Parathyroid adenoma (tissue), 2 donors: ENCODE data around the gene GRIK2.

ENCODE experiments used
- H2AFZ ChIP-seq: fragments of 300-600 bp; sonication (generic); one replicate; pipeline ENCODE4 v1.7.0; 2017; ENCODE audit warnings: antibody characterized with exemption, mild to moderate bottlenecking
- H3K27ac ChIP-seq: fragments of 300-600 bp; sonication (generic); one replicate; pipeline ENCODE4 v1.7.0; 2017
- H3K27me3 ChIP-seq: fragments of 300-600 bp; sonication (generic); one replicate; pipeline ENCODE4 v1.7.0; 2017; ENCODE audit warnings: low read length; ENCODE audit not compliant: control insufficient read depth, insufficient read depth
- H3K36me3 ChIP-seq: fragments of 300-600 bp; sonication (generic); one replicate; pipeline ENCODE4 v1.7.0; 2017; ENCODE audit warnings: low read length; ENCODE audit not compliant: control insufficient read depth, insufficient read depth
- H3K4me1 ChIP-seq: fragments of 300-600 bp; sonication (generic); one replicate; pipeline ENCODE4 v1.7.0; 2017; ENCODE audit warnings: control low read depth
- H3K4me2 ChIP-seq: fragments of 300-600 bp; sonication (generic); one replicate; pipeline ENCODE4 v1.7.0; 2017; ENCODE audit warnings: low read length
- H3K4me3 ChIP-seq: fragments of 300-600 bp; sonication (generic); one replicate; pipeline ENCODE4 v1.7.0; 2017; ENCODE audit warnings: low read depth, low read length
- H3K79me2 ChIP-seq: fragments of 300-600 bp; sonication (generic); one replicate; pipeline ENCODE4 v1.7.0; 2017; ENCODE audit warnings: control low read depth
- H3K9ac ChIP-seq: fragments of 300-600 bp; sonication (generic); one replicate; pipeline ENCODE4 v1.7.0; 2017; ENCODE audit warnings: mild to moderate bottlenecking
- H3K9me3 ChIP-seq: fragments of 300-600 bp; sonication (generic); one replicate; pipeline ENCODE4 v1.7.0; 2017; ENCODE audit warnings: low read length; ENCODE audit not compliant: control insufficient read depth
- CTCF ChIP-seq: fragments of 300-600 bp; sonication (generic); IDR thresholded peaks from one replicate; pipeline ENCODE4 v1.7.0; 2017; ENCODE audit warnings: antibody characterized with exemption, mild to moderate bottlenecking
- donor health status: primary hyperparathyroidism.

The GRIK2 gene

DNA sequence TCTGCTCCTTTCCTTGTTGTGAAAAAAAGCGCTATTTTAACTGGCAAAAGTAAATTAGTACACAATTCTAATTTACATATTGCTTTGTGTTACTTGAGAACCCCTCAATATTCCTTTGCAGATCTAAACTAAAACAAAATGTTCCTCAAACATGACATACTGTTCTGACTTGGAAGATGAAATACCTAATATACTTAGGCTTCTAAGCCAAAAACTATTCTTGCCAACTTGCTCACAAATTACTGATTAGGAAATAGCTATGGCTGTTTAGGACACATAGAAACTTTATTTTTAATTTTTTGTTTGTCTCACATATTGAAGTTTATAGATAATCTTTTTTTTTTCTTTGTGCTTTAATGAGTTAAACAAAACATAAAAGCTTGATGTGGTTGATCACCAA is 542.2 kb downstream of the GRIK2 start:
- H3K9me3 ChIP-seq: no peaks in the 10 kb centered on the region
- no peak overlapping the region for H3K27ac ChIP-seq
- no peaks in the 10 kb centered on the region for H3K79me2 ChIP-seq
- H3K4me3 ChIP-seq: no peak overlapping the region
- no peaks in the 10 kb centered on the region for H3K4me1 ChIP-seq
- H3K36me3 ChIP-seq: no peaks in the 10 kb centered on the region
- no peak overlapping the region for H3K9ac ChIP-seq
- H3K27me3 ChIP-seq: no peaks in the 10 kb centered on the region
- no peak overlapping the region for H2AFZ ChIP-seq
- H3K4me2 ChIP-seq: no peak overlapping the region
- no peak for TF ChIP-seq CTCF

DNA sequence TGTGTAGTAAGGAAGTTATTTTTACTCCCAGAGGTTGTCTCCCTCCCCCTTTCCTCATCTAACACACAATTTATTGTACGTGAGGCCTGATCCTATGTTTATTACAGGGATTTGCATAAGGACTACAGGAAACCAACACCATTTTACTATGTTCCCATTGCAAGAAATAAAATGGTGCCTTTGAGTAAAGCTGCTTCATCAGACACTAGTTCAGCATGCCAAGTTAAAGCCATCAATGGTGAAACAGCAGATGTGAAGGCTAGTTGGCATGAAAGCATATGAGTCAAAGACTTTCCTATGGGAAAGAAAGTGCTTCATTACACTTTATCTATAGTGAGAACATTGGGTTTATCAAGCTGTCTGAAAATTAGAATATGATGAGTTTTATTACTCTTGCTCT is 543.0 kb downstream of the GRIK2 start:
- no peaks in the 10 kb centered on the region for H3K79me2 ChIP-seq

DNA sequence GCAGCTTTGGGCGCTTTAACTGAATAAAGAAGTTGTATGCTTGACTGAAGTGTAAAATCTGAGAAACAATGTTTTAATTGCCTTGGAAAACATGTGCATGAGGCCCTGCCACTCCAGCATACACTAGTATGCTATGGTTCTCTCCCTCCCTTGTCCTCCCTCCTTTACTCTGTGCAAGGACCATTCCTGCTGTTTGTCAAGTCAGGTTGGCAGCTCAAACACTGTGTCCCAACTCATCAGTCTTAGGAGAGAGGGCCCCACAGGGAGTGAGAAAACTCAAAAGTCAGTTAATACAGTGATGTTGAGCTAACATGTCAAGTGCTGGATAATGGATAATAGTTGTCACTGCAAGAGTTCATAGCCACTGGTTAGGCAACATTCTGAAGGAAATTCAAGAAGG is 543.6 kb downstream of the GRIK2 start:
- no peaks in the 10 kb centered on the region for H3K79me2 ChIP-seq
- no peak overlapping the region for H2AFZ ChIP-seq

More for the DNA sequence above, 543.0 kb downstream of the GRIK2 start:
- Histone ChIP-seq H3K4me2 (no peak overlapping the region), H3K27me3 (no peaks in the 10 kb centered on the region), H3K36me3 (no peaks in the 10 kb centered on the region), H3K4me1 (no peaks in the 10 kb centered on the region), H2AFZ (no peak overlapping the region), H3K9me3 (no peaks in the 10 kb centered on the region), H3K27ac (no peak overlapping the region), H3K9ac (no peak overlapping the region), H3K4me3 (no peak overlapping the region)
- TF ChIP-seq CTCF: no peak

GRCh38 chr6:101940391-101940790 is 546.9 kb downstream of the GRIK2 start:
- Histone ChIP-seq H3K27ac (no peak overlapping the region), H2AFZ (no peak overlapping the region), H3K27me3 (no peaks in the 10 kb centered on the region), H3K4me3 (no peak overlapping the region), H3K9me3 (no peaks in the 10 kb centered on the region), H3K79me2 (no peaks in the 10 kb centered on the region), H3K9ac (no peak overlapping the region), H3K4me2 (no peak overlapping the region), H3K4me1 (no peaks in the 10 kb centered on the region), H3K36me3 (no peaks in the 10 kb centered on the region)
- TF ChIP-seq CTCF: no peak

More for the DNA sequence above, 543.6 kb downstream of the GRIK2 start:
- TF ChIP-seq CTCF: no peak
- Histone ChIP-seq H3K4me3 (no peak overlapping the region), H3K4me2 (no peak overlapping the region), H3K9ac (no peak overlapping the region), H3K4me1 (no peaks in the 10 kb centered on the region), H3K27me3 (no peaks in the 10 kb centered on the region), H3K9me3 (no peaks in the 10 kb centered on the region), H3K27ac (no peak overlapping the region), H3K36me3 (no peaks in the 10 kb centered on the region)

GRCh38 chr6:101956961-101957360 is 563.5 kb downstream of the GRIK2 start:
- H3K27me3 ChIP-seq: no peaks in the 10 kb centered on the region
- no peak overlapping the region for H3K4me2 ChIP-seq
- no peak overlapping the region for H3K4me3 ChIP-seq
- no peak overlapping the region for H3K9ac ChIP-seq
- TF ChIP-seq CTCF: no peak
- no peaks in the 10 kb centered on the region for H3K9me3 ChIP-seq
- no peaks in the 10 kb centered on the region for H3K36me3 ChIP-seq
- H3K79me2 ChIP-seq: no peaks in the 10 kb centered on the region
- no peaks in the 10 kb centered on the region for H3K4me1 ChIP-seq
- no peak overlapping the region for H3K27ac ChIP-seq
- no peak overlapping the region for H2AFZ ChIP-seq
